Measurements from ENCODE around the gene AKIRIN2.

The AKIRIN2 gene

DNA sequence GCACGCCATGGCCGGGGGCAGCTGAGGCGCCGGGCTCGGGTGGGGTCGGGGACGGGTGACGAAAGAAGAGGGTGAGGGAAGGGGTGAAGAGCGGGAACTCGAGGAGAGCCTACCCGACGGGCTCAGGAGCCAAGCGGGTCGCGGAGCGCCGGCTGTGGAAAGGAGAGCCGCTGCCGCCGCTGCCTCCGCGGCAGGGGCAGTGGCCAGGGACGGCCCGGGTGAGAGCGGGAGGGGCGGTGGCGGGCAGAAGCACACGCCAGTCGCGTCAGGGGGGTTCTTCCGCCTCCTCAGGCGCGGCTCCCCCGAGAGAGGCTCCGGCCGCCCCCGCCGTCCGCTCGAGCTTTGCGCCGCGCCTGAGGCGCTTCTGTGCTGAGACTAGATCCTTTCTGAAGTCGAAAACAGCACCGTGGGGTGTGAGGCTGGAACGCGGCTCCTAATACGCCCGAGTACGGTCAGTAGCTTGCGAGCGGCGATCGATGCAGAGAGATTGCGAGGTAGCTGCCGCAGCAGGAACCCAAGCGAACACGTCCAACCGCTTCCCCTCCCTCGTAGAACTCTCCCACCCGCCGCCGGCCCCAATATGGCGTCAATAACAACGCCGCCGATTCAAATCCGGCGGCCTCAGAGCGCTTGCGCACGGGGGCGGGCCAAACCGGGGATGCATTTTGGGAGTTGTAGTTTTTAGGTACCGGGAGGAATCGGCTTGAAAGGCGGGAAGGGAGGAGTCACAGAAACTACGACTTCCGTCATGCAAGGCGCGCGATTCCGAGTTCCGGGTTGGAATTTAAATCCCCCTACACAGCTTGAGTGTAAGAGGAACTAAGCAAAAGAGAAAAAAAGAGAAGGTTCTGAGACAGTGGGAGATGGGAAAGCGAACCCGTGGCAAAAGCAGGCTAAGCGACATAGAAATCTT, at the start of gene AKIRIN2:
Gene AKIRIN2, minus strand, starts transcription at position 558 of the 913 bp plus-strand sequence. Its CDS starts 549 bp downstream, at position 9.
- peak; percentile 99 for DNase-seq

DNA sequence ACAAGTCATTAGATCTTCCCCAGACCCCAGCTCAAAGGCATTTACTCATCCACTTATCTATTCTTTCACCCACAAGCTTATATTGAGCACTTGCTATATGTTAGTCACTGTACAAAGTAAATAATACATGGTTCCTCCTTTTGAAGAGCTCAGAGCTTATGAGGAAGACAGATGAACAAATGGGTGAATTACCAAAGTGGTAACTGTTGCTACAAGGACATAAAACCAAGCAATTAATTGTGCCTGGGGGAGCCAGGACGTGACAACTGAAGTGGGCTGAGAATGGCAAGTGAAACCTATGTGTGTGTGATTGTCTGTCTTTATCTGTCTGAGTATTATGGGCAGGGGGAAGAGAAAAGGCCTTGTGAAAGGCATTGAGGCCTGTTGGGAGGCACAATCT, 45.6 kb upstream of the AKIRIN2 start:
- DNase-seq: no peak

DNA sequence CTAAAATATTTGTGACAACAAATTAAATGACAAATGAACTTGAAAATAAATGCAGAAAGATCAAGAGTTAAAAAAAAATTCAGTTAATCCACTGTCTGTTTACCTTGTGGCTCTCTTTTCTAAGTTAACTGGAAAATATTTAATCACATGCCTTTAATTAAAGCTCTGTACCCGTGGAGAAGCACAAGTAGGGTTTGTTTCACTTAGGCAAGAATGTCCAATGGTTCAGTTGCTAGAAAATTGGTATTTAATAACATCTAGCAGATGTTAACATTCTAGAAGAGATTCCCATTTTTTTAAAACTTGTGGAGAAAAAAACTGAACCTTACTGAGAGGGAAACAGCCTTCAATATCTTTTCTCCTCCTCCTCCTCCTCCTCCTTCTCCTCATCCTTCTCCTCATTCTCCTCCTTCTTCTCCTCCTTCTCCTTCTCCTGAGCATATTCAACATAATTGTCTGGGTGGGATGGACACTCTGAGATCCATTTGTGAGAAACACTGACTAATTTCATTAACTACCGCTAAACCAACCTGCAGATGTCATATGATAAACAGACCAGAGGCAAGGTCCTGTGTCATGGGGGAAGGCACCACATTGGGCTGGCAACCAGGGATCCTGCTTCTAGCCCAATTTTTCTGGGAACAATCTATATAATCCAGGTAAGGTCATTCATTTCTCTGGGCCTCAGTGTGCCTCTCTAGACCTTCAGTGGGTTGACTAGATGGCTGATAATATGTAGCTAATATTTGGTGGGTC, 44.1 kb upstream of the AKIRIN2 start:
- DNase-seq: no peak

DNA sequence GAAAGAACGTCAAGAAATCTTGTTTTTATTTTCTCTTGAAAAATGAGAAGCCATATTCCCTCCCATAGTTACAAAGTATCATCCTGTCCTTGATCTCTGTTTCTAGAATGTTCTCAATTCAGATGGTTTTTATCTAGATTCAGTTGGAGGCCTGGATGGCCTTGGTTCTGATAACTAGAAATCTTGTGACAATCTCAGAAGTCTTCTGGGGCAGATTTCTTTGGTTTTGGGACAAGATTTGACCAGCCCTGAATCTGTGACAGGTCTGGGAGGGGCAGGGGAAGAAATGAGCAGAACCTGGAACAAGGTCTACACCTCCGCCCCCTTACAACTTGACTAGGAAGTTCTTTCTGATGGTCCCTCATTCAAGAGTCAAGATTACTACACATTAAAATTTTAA, 41.4 kb upstream of the AKIRIN2 start:
- no peak for DNase-seq

DNA sequence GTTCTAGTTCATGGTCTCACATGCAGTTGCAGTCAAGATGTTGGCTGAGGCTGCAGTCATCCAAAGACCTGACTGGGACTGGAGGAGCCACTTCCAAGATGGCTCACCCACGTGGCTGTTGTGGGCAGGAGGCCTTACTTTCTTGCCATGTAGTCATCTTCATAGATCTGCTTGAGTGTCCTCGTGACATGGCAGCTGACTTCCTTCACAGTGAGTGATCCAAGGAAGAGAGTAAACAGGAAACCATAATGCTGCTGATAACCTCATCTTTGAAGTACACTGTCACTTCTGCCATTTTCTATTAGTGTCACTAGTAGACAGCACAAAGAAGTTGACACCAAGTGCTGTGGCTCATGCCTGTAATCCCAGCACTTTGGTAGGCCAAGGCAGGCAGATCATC, 40.1 kb upstream of the AKIRIN2 start:
- peak; percentile 94 for DNase-seq

DNA sequence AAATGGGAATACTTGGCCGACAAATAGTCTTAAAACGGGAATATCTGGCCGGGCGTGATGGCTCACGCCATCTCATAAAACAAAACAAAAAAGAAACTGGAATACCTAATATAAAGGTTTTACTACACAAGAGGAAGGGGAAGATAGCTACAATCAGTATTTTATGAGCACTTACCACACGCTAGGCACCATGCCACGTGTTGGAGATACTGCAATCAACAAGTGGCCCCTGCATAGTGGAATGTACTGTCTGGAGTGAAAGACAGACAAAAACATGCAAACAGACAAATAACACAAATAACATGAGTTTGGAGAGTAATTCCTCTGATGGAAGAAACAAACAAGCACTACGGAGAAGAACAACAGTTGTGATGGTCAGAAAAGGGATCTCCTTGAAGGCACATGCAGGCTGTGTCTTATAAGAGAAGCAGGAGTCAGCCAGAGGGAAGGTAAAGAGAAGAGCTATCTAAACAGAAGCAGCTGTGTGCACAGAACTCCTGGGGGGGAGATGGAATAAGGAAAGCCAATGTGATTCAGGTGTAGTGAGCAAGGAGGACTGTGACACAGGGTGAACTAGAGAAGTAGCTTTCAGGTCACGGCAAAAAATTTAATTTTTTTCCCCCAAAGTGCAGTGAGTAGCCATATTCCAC, 39.1 kb upstream of the AKIRIN2 start:
- no peak for DNase-seq

DNA sequence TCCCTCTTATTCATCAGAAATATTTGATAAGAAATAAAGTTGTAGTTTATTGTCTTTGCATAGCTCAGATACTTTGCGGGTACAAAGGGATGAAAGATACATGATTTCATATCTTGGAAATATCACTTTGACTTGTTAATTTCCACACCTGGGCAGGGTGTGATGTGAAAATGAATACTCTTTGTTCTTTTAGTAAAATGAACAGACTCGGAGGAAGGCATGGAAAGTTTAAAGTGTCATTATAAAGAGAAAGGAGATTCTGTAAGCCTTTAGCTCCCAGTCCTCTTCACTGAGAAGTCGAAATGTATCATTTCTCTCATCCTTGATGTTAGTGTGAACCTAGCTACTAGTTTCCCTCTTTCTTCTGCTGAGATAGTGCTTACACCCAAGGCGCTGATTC, 36.7 kb upstream of the AKIRIN2 start:
- peak; percentile 82 for DNase-seq

DNA sequence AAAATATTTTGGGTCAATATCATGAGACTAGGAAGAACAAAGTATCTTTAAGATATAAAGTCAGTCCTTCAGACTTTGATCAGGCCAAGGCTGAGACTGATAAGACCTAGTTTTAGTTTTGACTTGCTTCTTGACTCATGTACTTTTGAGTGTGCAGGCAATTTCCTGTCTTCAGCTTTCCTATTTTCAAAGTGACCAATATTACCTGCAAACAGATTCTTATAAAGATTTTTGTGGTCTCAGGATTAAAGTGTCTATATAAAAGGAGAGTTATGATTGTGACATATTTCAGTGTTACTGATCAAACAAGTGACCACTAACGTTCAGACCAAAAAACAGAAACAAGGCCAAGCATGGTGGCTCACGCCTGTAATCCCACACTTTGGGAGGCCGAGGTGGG, 36.0 kb upstream of the AKIRIN2 start:
- peak; percentile 89 for DNase-seq

DNA sequence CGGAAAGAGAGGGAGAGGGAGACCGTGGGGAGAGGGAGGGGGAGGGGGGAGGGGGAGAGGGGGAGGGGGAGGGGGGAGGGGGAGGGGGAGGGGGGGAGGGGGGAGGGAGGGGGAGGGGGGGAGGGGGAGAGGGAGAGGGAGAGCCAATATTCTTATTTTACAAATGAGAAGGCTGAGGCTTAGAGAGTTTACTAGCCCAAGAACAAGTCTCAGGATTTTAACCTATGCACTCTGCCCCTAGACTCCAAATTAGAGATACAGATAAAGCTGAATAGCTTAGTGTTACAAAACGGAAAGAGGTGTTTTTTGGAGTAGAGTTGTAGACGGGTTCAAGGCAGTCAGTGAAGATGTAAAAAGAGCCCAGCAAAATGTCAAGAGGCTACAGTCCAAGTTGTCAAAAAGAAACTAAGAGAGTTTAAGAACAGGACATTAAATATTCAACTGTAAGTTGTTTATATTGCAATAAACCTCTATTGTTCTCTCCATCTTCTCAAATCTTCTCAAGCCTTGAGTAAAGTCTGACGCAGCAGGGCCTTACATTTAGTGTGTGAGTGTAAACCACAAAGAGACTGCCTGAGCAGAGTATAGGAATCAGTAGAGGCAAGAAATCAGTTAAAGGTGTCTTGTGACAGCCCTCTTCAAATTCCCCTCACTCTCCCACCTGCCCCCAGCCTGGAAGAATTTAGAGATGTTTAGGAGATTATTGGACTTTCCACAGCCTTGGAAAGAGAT, 34.9 kb upstream of the AKIRIN2 start:
- peak; percentile 83 for DNase-seq

DNA sequence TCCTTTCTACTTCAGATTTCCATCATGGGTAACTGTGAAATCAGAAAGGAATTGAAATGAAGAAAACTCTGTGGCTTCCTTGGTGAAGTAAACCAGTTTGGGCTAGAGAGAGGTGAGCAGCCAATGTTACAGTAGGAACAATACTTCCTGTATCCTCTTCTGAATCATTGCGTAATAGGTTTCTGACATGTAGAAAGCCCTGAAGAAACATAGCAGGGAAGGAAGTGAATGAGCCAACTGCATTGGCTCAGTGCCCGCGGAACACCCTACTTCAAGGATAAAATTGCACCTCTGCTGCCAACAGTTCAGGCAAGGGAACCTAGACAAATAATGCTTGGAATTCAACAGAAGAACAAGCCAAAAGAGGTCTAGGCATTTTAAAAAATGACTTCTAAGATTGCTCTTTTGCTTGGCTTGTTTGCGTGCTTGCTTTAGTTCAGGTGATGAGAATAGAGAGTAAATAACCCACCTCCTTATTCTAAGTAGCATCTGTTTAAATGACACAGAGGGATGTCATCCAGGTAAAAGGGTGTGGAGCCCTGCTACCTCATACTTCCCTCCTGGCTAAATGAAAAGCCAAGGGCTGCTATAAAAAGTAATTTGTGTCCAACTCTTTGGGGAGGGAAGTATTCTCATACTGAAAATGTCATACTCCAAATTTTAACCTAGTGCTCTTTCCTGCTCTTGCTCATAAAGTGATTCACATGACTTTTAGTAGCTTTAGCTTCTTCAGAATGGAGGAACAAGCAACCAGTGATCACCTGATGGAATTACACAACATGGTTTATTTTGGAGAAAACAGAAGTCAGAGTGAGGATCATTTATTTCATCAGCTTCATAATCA, 30.0 kb upstream of the AKIRIN2 start:
- DNase-seq: peak; percentile 87

DNA sequence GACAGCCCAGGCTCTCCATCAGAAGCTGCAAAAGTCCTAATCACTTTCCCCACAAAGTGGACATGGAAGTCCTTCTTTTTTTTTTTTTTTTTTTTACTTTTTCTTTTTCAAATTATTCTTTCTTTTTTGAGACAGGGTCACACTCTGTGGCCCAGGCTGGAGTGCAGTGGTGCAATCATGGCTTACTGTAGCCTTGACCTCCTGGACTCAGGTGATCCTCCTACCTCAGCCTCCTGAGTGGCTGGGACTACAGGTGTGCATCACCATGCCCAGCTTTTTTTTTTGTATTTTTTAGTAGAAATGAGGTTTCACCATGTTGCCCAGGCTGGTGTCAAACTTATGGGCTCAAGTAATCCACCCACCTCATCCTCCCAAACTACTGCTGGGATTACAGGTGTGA, 29.0 kb upstream of the AKIRIN2 start:
- no peak for DNase-seq

DNA sequence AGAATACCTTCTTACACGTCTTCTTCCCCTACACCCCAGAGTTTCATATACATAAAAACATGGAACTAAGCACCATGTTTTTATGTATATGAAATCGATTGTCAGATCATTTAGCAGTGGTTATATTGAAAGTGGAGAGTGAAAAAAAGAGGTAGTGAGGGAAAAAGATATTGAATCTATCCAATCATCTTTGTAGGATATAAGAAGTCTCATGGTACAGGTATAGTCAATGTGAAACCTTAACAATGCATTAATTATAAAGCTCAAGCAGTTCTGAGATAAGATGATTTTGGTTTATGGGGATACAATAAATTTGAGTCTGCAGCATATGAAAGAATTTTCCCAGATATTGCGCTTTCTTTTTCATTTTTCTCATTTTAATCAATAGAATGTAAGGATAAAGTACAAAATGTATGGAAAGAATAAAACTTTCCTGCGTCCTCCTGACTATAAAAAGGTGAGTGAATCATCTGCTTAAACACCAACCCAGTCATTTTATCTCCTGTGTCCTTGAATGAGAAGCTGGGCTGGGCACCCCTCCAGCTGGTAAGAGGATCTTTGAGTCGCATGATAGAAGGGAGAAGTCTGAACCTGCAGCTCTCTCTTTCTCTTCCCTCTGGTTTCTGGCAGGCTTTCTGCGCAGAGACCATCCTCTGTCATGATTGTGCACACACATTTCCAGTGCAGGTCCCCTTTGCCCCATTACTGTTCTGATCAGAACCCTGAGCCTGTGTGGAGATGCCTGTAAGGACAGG, 28.1 kb upstream of the AKIRIN2 start:
- peak; percentile 55 for DNase-seq

DNA sequence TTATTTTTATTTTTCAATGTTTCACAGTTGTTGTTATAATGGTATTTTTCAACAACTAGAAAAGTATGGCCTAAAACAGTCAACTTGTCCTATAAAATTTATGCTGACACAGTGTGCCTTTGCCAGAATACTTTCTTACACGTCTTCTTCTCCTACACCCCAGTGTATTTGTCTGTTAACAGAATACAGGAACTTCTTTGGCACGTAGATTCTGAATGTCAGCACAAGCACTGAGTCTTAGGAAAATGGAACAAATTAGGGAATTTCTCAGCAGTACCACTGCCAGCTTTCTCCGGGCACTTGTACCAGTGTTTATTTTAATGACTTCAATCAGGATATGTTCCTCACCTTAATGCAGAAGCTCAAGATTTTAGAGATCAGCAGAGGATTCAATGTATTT, 26.7 kb upstream of the AKIRIN2 start:
- no peak for DNase-seq

DNA sequence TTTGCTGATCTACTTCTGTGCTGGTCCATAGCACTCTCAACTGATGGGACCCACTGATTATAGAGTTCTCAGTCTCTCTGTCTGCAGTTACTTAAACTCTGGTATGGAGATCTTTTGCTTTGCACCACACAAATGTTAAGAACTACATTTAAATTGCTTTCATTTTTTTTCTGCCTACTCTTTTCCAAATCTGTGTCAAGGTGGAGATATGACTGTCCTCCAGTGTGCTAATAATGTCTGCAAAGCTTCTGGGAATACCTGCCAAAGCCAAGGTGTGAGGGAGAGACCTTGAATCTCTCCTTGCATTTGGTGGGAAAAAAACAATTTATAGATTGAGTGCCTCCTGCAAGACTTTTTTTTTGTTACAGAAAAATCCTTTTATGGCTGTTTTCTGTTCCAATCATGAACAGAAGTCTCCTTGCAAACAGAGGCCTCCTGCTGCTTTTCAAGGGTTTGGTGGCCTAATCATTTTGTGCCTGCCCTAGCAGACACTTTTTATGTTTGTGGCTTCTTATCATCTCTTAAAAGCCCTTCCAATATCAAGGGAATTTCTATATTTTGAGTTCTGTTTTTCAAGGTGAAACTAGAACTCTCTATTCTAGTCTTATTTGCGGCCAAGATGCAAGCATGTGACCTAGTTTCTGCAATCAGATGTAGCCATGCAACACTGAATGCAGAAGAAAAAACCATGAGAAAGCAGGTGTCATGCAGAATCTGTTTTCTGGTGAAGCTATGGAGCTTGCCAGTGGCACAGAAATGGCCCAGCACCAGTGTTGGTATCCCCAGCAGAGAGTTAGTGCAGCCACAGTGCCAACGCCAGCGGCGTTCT, 23.2 kb upstream of the AKIRIN2 start:
- peak; percentile 81 for DNase-seq

DNA sequence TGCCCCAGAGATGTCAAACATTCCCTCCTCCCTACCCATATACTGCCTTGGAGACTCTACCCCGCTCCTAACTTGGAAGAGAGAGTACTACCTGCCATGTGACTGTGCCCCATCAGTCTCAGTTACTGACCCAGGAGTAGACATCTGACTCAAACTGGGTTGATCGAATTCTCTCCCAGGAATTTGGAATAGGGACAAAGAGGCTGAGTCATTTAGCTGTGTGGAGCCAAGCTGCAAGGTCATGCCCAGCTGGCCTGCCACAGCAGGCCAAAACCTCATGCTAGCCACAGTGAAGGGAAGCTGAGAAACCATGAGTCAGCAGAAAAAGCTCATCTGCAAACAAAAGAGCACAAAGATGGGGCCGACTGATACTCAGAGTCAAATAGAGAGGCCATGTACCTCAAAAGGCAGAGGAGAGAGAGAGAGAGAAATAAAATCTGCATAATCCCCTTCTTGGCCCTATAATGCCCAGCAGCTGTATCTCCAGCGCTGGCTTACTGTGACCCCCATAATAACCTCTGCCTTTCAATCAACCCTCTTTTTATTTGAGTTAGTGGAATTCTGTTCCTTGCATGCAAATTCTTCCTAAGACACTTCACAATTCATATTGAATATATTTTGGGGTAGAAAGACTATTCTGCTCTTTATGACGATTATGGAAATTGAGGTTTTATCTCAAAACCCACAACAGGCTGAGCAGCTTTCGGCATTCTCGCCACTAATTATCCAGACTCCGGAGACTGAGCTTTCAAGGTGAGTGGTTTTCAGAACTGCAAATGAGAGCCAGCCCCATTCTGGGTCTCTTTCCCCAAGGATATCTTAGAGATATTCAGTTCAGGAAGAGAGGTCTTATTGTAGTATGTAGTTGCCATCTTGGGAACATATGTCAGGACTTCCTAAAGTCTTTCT, 21.4 kb upstream of the AKIRIN2 start:
- DNase-seq: peak; percentile 86

DNA sequence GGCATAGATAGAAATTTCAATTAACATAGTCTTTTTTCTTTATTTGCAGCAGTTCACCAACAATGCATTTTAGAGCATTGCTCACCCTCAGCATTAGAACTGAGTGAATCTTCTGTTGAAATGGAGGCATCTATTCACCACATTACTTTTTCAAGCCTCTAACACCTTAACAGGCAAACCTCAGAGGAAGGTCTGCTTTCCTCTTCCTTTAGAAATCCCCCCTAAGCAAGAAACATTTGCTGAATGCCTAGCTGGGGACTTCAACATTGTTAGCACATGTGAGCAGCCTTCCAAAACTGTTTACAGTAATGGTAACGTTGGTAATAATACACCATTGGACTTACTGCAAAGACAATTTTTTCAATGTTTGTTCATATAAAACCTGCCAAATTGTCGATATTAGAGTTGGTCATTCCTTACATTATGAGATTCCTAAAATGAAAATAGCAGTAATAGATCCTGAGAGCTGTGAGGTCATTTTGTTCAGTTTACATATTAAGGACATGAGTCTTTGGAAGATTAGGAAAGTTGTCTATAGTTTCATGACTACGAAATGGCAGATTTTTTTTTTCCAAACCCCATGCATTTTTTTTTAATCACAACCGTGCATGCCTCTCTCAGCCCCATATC, 20.6 kb upstream of the AKIRIN2 start:
- DNase-seq: no peak

DNA sequence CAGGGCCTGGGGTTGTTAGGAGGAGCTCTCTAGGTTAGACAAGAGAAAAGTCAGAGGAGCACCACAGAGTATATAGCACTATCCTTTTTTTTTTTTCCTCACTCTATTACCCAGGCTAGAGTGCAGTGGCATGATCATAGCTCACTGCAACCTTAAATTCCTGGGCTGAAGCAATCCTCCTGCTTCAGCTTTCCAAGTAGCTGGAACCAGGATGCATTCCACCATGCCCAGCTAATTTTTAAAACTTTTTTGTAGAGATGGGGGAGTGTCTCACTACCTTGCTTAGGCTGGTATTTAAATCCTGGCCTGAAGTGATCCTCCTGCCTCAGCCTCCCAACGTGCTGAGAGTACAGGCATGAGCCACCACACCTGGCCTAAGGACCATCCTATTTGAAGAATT, 19.3 kb upstream of the AKIRIN2 start:
- DNase-seq: no peak

DNA sequence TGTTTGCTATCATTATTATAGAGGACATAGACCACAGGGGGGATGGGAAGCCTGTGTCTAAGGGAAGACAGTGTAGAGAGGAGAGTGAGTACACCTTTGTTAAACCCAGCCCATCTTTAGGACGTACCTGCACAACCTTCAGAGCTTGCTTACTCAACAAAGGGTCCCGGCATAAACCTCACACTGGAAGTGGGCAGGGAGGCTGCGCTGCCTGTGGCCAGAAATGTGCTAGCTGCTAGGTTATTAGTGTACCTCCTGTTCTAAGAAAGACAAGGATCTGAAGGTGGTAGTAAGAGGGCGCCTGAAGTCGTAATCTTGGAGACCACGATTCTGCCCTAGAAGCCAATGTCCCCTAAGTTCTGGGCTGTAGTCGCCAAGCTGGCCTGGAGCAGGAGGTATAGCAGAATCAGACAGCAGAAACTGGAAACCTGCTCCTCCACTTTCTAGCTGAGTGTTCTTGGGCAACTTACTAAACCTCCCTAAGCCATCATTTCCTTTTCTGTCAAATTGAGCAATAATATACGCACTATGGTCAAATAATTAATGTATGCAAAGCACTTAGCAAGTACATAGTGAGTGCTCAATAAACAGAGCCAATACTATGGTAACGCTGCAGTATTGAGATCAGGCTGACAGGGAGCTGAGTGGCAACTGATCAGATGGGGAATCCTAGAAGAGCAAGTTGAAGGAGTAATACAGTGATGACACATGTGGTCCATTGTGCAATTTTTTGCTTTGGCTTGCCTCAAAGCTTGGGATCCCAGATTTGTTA, 16.8 kb upstream of the AKIRIN2 start:
- DNase-seq: peak; percentile 66

All from activated CD4-positive, alpha-beta T cell treated with anti-CD3 and anti-CD28 coated beads, Interleukin-10, Interleukin-2, amounts not matched to agents 100 ng/mL and 50 ng/mL, durations not matched to agents 16 hours and 8 hours (primary cell).